GM10847 (cell line): ENCODE results near the gene EPPIN.

Experiments
- POLR2A ChIP-seq: IDR thresholded peaks from 2 replicates; pipeline ENCODE4 v1.6.1; 2011; ENCODE audit not compliant: insufficient read length; ENCODE audit errors: extremely low read depth

Gene EPPIN

DNA sequence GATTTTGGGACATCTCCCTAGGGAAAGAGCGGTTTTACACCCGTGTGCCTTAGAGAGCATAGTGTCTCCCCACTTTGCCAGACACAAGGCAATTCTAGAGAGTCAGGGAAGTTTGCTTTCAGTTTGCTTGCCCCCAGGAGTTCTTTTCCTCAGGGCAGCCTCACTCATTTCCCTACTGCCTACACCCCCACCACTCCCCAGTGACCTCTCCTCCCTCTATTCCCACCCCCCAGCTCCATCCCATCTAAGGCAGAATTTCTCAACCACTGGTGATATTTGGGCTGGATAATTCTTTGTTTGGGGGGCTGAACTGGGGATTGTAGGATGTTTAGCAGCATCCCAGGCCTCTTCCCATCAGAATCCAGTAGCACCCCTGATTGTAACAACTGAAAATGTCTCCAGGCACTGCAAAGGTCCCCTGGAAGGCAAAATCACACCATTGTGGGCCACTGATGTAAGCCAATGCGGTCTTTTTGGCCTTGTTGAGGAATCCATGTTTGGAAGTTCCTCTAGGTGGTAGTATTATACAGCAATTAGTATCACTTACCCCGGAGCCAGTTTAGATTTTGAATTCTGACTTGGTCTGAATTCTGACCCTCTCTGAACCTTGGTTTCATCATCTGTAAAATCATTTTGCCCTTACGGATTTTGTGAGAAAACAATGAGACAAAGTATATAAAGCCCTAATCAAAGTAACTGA is 1.3 kb downstream of the EPPIN start:
- no peak for TF ChIP-seq POLR2A

DNA sequence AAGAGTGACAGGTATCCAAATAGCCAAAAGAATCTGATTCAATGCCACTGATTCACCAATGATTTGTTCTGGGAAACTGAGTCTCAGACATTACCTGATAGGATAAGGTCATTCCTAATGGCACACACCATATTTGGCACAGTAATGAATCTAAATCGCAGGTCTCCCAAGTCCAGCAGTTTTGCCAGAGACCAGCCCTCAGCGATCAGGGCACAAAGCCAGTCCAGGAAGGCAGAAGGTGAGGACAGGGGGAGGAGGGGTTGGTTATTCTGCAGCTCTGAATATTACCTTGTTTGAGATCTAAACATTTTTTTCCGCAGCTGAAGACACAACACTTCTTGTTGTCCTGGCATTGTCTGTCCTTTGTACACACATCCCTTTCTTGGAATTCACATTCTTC is 1.9 kb downstream of the EPPIN start:
- TF ChIP-seq POLR2A: no peak

DNA sequence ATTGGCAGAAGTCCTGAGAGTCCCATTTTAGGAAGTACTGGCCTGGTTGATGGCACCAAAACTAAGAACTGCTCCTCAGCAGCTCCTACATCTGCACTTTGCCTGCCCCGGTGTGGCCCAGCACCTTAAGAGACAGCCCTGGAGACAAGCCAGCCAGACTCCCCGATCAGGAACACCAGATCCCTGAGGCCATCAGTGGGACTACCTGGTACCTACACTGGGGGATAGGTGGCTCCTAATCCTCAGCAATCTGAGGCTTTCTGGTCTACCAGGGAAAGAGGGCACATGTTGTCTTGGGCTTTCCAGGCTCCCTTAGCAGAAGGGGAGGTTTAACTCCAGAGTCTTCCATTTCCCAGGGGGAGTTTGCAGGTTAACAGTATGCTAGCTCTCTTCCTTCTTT is 7.8 kb downstream of the EPPIN start, which contains the start of gene WFDC6:
TSS of gene WFDC6 (minus strand) at position 101 of the 400 bp plus-strand sequence. CDS start at position 26, 75 bp downstream.
- no peak for TF ChIP-seq POLR2A

DNA sequence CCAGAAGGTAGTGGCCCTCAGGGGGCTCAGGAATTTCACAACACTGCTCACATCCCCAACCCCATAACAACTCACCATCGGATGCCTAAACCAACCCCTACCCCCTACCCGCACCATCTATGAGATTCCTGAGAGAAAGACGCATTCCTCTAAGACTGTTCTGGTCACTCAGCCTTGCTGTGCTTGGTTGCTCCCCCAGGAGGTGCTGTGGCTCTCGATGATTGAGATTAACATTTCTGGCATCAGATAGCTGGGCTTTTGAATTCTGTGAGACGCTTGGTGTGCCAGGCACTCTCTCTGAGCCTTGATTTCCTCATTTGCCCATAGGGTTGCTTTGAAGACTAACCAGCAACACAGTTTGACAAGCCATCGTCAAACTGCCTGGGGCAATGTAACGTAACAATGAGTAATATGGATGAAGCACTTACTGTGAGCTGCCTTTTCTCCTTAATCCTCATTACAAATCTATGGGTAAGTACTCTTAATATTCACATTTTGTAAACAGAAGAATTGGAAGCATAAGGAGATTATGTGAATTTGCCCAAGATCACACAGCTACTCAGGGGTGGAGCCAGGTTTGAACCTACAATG is 8.9 kb downstream of the EPPIN start:
- TF ChIP-seq POLR2A: no peak

DNA sequence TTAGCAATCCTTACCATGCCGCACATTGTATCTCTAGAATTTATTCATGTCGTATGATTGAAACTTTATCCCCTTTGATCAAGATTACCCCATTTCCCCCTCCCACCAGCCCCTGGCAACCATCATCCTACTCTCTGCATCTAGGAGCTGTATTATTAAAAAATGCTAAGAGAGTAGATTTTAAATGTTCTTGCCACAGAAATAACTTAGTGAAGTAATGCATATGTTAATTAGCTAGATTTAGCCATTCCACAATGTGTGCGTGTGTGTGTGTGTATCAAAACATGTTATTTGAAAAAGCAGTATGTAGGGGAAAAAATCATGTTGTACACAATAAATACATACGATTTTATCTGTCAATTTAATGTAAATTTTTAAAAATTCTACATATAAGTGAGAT is 19.9 kb downstream of the EPPIN start:
- no peak for TF ChIP-seq POLR2A

DNA sequence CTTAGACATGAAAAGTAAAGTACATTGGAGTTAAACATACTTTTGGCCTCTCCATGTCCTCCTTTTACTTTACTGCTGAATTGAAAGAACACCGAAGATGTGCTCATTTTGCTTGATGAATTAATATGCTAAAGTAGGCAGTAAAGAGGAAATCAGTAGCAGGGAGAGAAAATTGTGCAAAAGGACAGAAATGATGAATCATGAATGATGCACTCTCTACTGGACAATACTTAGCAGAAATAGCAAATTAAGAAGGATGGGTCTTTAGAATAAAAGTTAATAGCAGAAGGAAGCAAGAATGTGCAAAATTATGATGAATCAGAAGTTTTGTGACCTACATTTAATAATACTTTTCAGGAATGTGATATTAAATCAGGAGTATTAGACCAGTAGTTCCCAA is 23.4 kb downstream of the EPPIN start:
- TF ChIP-seq POLR2A: no peak

DNA sequence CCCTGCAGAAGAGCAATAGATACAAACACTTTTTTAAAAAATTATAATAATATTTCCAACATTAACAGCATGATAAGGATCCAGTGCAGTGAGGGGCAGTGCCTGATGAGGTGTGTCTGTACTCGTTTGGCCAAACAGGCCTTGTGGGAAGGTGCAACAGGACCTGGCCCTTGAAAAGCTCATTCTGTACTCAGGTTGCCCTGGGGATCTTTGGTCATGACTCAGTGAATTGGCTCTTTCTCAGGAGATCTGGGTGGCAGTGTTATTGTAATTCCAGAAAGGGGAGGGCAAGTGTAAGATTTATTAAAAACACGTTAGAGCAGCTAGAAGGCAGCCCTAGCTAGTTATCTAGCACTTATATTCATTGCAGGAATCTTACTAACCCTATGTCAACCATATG is 28.9 kb downstream of the EPPIN start:
- TF ChIP-seq POLR2A: no peak

DNA sequence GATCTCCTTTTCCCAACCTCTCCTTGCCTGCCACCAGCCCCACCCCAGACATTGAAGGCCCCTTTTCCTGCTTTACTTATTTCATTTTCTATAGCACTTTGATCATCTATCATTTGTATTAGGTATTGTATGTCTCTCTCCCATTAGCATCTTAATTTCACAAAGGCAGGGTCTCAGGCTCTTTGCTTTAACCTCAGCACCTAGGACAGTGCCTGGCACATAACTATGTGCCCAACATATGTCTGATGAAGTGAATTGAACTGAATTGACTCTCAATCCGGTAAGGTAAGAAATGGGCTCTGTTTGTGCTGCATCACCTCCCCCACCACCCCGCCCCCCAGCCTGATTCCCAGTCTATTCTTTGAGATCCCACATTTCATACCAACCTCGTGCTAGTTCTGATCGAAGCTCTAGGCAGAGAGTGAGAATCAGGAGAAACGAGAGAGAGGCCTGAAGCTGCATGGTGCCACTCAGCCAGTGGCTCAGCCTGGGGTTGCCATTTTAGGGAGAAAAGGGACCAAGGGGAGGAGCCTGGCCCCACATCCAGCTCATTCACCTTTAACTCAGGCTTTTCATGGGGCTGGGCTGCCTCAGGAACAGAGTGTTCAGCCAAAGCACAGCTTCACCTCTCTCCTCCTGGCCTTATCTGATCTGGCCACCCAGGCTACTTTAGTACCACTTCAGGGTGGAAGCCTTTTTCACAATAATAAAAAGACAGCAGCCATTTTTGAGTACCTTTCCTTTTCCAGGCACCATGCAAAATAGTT is 31.9 kb downstream of the EPPIN start, which contains the start of gene SPINT3:
TSS of gene SPINT3 (minus strand) at position 476 of the 767 bp plus-strand sequence. CDS start at position 462, 14 bp downstream.
- no peak for TF ChIP-seq POLR2A

DNA sequence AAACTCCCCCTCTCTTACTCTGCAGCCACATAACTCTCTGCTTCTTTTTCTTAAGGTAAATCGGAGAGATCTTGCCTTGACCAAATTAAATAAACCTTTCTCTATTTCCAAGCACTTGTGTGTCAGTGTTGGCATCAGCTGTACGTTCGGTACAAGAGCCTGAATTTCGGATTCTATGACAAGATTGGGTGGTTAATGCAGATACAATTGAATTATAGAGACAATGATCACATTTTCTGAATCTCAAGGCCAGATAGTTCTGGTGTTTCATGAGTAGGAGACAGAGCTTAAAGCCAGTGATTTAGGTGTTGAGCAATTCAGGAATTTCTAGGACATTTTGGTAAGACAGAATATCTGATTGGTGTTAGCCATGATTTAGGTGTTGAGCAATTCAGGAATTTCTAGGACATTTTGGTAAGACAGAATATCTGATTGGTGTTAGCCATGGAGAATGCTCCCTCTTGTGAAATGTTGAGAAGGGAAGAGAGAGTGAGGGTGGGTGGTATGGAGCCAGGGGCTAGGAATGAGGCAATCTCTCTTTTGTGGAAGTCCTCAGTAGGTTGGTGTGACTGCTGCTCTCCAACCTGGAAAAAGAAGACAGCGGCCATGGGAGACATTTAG is 36.8 kb downstream of the EPPIN start:
- no peak for TF ChIP-seq POLR2A

DNA sequence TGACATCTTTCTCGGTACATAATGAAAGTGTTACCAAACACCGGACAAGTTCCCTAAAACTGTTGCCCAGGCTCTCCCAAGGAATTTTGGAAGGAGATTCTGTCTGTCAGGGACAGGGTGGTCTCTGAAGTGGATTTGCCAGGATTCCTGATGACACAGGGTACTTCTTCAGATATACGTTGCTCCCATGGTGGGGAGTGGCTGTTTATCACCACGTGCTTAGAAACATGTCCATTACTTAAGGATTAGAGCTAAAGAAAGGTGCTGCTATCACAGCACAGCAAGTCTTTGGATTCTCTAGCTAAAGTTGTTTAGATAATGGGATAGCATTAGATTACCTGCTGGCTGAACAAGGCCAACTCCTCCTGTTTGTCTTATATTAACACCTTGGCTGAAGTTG is 38.1 kb downstream of the EPPIN start:
- no peak for TF ChIP-seq POLR2A

DNA sequence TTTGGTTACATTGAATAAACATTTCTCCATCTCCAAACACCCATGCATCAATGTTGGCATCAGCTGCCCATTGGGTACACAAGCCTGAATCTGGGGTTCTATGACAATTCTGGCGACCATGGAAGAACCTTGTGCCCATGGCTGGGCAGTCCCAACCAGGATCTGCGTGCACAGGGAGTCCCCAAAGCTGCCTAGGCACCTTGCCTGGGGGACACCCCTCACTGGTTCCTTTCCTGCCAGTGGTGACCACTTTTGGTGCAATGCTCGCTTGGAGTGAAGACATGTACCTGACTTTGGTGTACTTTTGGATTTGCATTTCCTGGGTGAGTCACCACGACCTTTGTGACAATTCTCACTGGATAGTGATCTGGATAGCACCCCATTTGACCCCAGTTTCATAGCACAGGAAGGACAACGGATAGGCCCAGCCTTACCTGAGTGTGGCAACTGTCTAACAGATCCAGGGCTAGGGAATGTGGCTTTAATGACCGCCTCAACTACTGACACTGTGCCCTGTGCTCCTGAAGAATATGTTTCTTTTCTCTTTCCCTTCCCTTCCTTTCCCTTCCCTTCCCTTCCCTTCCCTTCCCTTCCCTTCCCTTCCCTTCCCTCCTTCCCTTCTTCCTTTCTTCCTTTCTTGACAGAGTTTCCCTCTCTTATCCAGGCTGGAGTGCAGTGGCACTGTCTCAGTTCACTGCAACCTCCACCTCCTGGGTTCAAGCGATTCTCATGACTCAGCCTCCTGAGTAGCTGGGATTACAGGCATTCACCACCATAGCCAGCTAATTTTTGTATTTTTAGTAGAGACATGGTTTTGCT is 38.9 kb downstream of the EPPIN start:
- TF ChIP-seq POLR2A: no peak

DNA sequence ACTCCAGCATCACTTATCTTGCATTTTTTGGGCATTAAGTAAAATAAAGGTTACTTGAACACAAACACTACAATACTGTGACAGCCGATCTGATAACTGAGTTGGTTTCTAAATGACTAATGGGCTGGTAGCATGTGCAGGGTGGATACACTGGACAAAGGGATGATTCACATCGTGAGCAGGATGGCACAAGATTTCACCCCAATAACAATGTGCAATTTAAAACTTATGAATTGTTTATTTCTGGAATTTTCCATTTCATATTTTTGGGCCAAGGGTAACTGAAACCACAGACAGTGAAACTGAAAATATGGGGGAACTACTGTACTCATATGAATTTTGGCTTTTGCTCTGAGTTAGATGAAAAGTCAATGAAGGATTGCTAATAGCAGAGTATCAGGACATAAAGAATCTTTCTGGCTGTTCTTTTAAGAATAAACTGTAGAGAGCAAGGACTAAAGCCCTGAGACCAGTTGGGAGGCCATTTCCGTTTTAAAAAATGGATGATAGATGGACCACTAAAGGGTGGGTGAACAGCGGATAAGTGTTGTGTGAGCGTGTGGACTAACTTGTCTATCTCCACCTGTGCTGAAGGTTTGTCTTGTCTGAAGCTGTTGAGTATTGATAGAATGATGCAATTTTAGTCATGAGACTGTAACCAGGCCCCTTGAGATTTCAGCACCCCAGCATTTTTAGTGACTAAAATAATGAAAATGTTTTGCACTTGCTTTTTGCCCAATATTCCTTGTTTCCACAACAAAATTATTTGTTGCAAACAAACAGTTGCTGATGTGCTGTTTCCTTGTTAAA is 40.0 kb downstream of the EPPIN start:
- no peak for TF ChIP-seq POLR2A

DNA sequence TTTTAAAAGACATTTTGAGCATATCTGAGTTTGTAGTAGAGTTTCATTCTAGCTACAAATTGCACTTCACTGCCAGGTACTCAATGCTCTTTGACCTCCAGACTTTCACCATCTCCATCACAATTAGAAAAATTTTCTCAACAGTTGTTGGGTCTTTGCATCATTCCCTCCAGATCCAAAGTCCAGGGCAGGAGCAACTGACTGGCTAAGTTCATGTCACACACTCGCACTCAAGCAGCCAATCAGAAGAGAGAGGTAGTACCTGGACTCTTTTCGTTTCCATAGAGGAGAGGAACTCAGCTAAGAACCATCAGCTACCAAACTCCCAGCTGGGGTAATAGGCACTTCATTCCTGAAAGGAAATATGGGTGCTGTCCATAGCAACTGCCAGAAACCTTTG is 40.8 kb downstream of the EPPIN start:
- TF ChIP-seq POLR2A: no peak

DNA sequence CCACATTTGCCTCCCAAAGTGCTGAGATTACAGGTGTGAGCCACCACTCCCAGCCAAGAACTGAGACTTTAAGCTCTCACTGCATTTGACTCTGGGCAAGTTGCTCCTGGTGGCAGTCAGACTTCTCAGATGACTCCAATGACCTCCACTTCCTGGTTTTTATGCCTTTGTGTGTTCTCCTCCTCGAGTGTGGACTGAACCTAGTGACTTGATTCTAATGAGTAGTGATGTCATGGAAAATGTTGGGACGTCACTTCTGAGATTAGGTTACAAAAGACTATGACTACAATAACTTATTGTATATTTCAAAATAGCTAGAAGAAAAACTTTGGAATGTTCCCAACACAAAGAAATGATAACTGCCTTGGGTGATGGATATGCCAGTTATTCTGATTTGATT is 43.8 kb downstream of the EPPIN start:
- TF ChIP-seq POLR2A: no peak

DNA sequence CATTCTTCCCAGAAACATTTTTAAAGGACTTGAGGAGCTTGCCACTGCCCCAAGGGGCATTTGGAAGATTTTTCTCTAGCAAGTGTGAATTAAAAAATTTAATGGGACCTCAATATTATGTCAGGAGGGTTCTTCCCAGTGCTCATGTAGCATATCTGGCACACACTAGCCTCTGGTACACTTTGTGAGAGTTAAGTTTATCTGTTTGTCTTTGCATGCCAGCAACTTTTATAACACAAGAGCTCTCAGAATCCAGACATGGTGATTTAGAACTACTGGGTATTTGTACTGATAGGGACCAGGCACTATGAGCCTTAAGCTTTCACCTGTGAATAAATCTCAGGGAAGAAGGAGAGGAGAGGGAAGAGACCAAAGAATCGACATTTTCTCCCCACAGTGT is 44.6 kb downstream of the EPPIN start:
- no peak for TF ChIP-seq POLR2A

DNA sequence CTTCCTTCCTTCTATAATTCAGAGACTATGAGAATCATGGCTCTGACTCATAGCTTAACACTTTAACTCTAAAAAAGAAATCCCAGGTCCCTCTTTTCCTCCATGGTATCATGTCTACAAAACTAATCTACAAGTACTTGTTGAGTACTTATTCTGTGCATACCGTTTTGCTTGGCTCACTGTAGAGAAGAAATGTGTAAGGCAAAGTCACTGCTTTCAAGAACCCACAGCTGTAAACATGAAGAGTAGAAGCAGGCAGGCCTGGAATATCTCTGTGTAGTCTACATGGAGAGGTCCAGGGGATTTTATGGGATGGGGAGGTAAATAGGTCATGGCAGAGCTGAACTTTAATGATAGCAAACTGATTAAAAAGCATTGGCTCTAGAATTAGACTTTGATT is 45.6 kb downstream of the EPPIN start:
- no peak for TF ChIP-seq POLR2A
